HepG2 (cell line): ENCODE data around the gene ALCAM.

ENCODE experiments used
- AFF4 ChIP-seq: sonication (generic); formaldehyde crosslinking; IDR thresholded peaks from 2 replicates; pipeline ENCODE4 v1.4.0; 2020; ENCODE audit warnings: missing genetic modification reagents
- CHCHD3 ChIP-seq: sonication (generic); formaldehyde crosslinking; IDR thresholded peaks from 2 replicates; pipeline ENCODE4 v1.8.0; 2022; ENCODE audit warnings: mild to moderate bottlenecking, missing genetic modification reagents, moderate library complexity
- CTCF ChIP-seq: sonication (generic); formaldehyde crosslinking; IDR thresholded peaks from 2 replicates; pipeline ENCODE4 v1.5.0; 2020; ENCODE audit warnings: mild to moderate bottlenecking, missing genetic modification reagents, moderate library complexity
- EP300 ChIP-seq, 3 experiments: sonication (generic) in 1 of 3; formaldehyde crosslinking in 1 of 3; IDR thresholded peaks; 2 replicates each; pipeline versions ENCODE4 v1.5.1 to v1.6.1; 2011 to 2020; ENCODE audit warnings: low read depth in 2 of 3, low read length in 2 of 3, borderline replicate concordance in 1 of 3, improper control_type of control experiment in 1 of 3, mild to moderate bottlenecking in 1 of 3, missing genetic modification reagents in 1 of 3, moderate library complexity in 1 of 3
- SMYD3 ChIP-seq: sonication (generic); formaldehyde crosslinking; IDR thresholded peaks from 2 replicates; pipeline ENCODE4 v1.8.1; 2023; ENCODE audit warnings: mild to moderate bottlenecking, missing genetic modification reagents

- TF ChIP-seq SMYD3 (CRISPR knock-in tag) (no peak), AFF4 (CRISPR knock-in tag) (no peak), CHCHD3 (no peak), EP300 (IDR thresholded peaks at IDR 0.05; ENCODE audit: low read depth in 2 of 2, low read length in 2 of 2) (no peak), EP300 (CRISPR knock-in tag; IDR thresholded peaks at IDR 0.05; ENCODE audit: borderline replicate concordance) (no peak), CTCF (CRISPR knock-in tag) (no peak)
Measured at GRCh38 chr3:105534491-105534890, 167.8 kb downstream of the ALCAM start.
